K562 (cell line): Measurements from ENCODE around the gene NANS. TPM values are rescaled to one million over a fixed set of nuclear protein-coding genes. Genes with fewer than 3 reads are reported as not detected.

Experiments used
- ATAC-seq: fragments of 200-7000 bp; cut with Tn5 transposase; 3 replicates; pipeline ENCODE4 v1.9.1; 2020; ENCODE audit warnings: moderate library complexity
- BruUV-seq: library from RNA; stranded (reverse); fragments of 400-500 nt; replicated peaks from 2 replicates; lab custom pipeline; 2021; lab: Mats Ljungman, UMichigan
- CTCF ChIA-PET: fragments of 300-600 bp; formaldehyde crosslinking; extraction: SDS; loops from one replicate; lab custom pipeline; 2021; ENCODE audit warnings: low intra/inter-chr PET ratio; lab: Yijun Ruan, JAX
- POLR2A ChIA-PET: fragments of 300-600, 350-650 bp; sonication (Branson Sonifier 250); formaldehyde crosslinking; extraction: SDS; loops from one replicate; lab custom pipeline; 2021; ENCODE audit warnings: antibody characterized with exemption, inconsistent platforms; lab: Yijun Ruan, JAX
- DNase-seq, 4 experiments: peaks; one replicate each; pipeline versions ENCODE4 v3.0.0 to v3.0.0-alpha.2; 2011 to 2018; ENCODE audit warnings: low spot score in 3 of 4, mixed read lengths in 3 of 4; ENCODE audit errors: extremely low read depth in 1 of 4
- FAIRE-seq: peaks from 2 replicates; lab custom pipeline; 2011; peaks lifted over from hg19 to GRCh38; lab: Jason Lieb, UNC
- H2AFZ ChIP-seq: 2 replicates; pipeline ENCODE4 v1.6.0; 2011; ENCODE audit warnings: low read depth, low read length, control low read depth, inconsistent platforms
- H3K27ac ChIP-seq: fragments of 200-600 bp; 3 replicates; pipeline ENCODE4 v1.8.0; 2011; ENCODE audit warnings: low read depth, mild to moderate bottlenecking, control low read depth, inconsistent platforms, low read length, moderate library complexity, mixed read lengths; ENCODE audit errors: extremely low read depth
- H3K27me3 ChIP-seq, 2 experiments: fragments of 300-600 bp in 1 of 2; 2 replicates in 1 of 2; 3 replicates in 1 of 2; pipeline versions ENCODE4 v1.6.0 to v1.8.0; 2011; ENCODE audit warnings: inconsistent platforms in 2 of 2, low read length in 2 of 2, mild to moderate bottlenecking in 1 of 2, mixed read lengths in 1 of 2, moderate library complexity in 1 of 2; ENCODE audit not compliant: control insufficient read depth in 2 of 2, insufficient read depth in 2 of 2
- H3K36me3 ChIP-seq: fragments of 300-600 bp; 3 replicates; pipeline ENCODE4 v1.8.0; 2011; ENCODE audit warnings: mild to moderate bottlenecking, low read length, inconsistent platforms; ENCODE audit not compliant: control insufficient read depth, insufficient read depth
- H3K4me1 ChIP-seq, 2 experiments: fragments of 200-600 bp in 1 of 2; replicated peaks in 1 of 2; 2 replicates in 1 of 2; 3 replicates in 1 of 2; pipeline versions ENCODE4 v1.5.1 to v1.8.0; 2011; ENCODE audit warnings: inconsistent platforms in 2 of 2, low read length in 2 of 2, mild to moderate bottlenecking in 1 of 2, mixed read lengths in 1 of 2, moderate library complexity in 1 of 2; ENCODE audit not compliant: control insufficient read depth in 2 of 2, insufficient read depth in 2 of 2
- H3K4me2 ChIP-seq: 2 replicates; pipeline ENCODE4 v1.6.1; 2011; ENCODE audit warnings: low read length, control low read depth, inconsistent platforms, mixed read lengths; ENCODE audit not compliant: insufficient read depth
- H3K4me3 ChIP-seq: fragments of 200-600 bp; sonication (generic), shearing (Covaris generic); 2 replicates; pipeline ENCODE4 v1.5.1; 2016; ENCODE audit warnings: control low read depth, inconsistent platforms
- H3K79me2 ChIP-seq: fragments of 200-600 bp; 3 replicates; pipeline ENCODE4 v1.8.0; 2011; ENCODE audit warnings: low read length, inconsistent platforms; ENCODE audit not compliant: control insufficient read depth, insufficient read depth
- H3K9ac ChIP-seq, 2 experiments: 2 replicates each; pipeline versions ENCODE4 v1.6.0 to v1.6.1; 2011; ENCODE audit warnings: low read depth in 2 of 2, low read length in 2 of 2, control low read depth in 1 of 2, inconsistent platforms in 1 of 2, mild to moderate bottlenecking in 1 of 2, mixed read lengths in 1 of 2; ENCODE audit not compliant: insufficient read depth in 1 of 2
- H3K9me1 ChIP-seq: one replicate; pipeline ENCODE4 v1.6.0; 2011; ENCODE audit warnings: inconsistent platforms, mild to moderate bottlenecking, low read length, moderate library complexity; ENCODE audit not compliant: control insufficient read depth, insufficient read depth
- H3K9me3 ChIP-seq: replicated peaks from 2 replicates; pipeline ENCODE4 v1.5.1; 2011; ENCODE audit warnings: low read depth, low read length, inconsistent platforms; ENCODE audit not compliant: control insufficient read depth, insufficient read depth
- H4K20me1 ChIP-seq: replicated peaks from 2 replicates; pipeline ENCODE4 v1.6.1; 2011; ENCODE audit warnings: low read length, inconsistent platforms, mixed read lengths; ENCODE audit not compliant: control insufficient read depth, insufficient read depth
- ASH1L ChIP-seq: fragments of 450-650 bp; IDR thresholded peaks from 2 replicates; pipeline ENCODE4 v1.6.1; 2018; ENCODE audit warnings: borderline replicate concordance, mild to moderate bottlenecking, low read depth; ENCODE audit not compliant: partially characterized antibody
- BCOR ChIP-seq: fragments of 450-650 bp; IDR thresholded peaks from 2 replicates; pipeline ENCODE4 v1.6.1; 2016
- ETV1 ChIP-seq: fragments of 450-650 bp; conservative IDR thresholded peaks from 2 replicates; pipeline ENCODE4 v1.6.1; 2016; ENCODE audit warnings: missing genetic modification characterization, control low read depth, low read depth, missing compliant biosample characterization
- GABPB2 ChIP-seq: fragments of 250-450 bp; sonication (Bioruptor Pico); conservative IDR thresholded peaks from 2 replicates; pipeline ENCODE4 v1.5.1; 2021; ENCODE audit warnings: mild to moderate bottlenecking
- GATAD2B ChIP-seq: fragments of 450-650 bp; IDR thresholded peaks from 2 replicates; pipeline ENCODE4 v1.6.1; 2017; ENCODE audit warnings: mild to moderate bottlenecking, borderline replicate concordance
- HDAC2 ChIP-seq: fragments of 450-650 bp; IDR thresholded peaks from 2 replicates; pipeline ENCODE4 v1.6.1; 2016; ENCODE audit warnings: mild to moderate bottlenecking
- HDGF ChIP-seq: fragments of 450-650 bp; IDR thresholded peaks from 2 replicates; pipeline ENCODE4 v1.6.1; 2016
- POLR2B ChIP-seq: fragments of 450-650 bp; IDR thresholded peaks from 2 replicates; pipeline ENCODE4 v1.6.1; 2018; ENCODE audit warnings: low read depth; ENCODE audit not compliant: partially characterized antibody
- SUPT5H ChIP-seq: fragments of 450-650 bp; IDR thresholded peaks from 2 replicates; pipeline ENCODE4 v1.6.1; 2016
- TOE1 ChIP-seq, 2 experiments: fragments of 450-650 bp in 1 of 2; sonication (generic) in 1 of 2; formaldehyde crosslinking in 1 of 2; IDR thresholded peaks; 2 replicates each; pipeline versions ENCODE4 v1.7.1 to v1.8.0; 2016 to 2022; ENCODE audit warnings: borderline replicate concordance in 2 of 2, mild to moderate bottlenecking in 2 of 2, antibody characterized with exemption in 1 of 2, inconsistent platforms in 1 of 2, low read depth in 1 of 2, missing genetic modification reagents in 1 of 2, moderate library complexity in 1 of 2
- WGBS: fragments of 100-300 bp; shearing (Covaris generic); methylation state at CpG from one replicate; pipeline ENCODE4 v1.1.6; 2016; ENCODE audit warnings: low coverage, mixed read lengths; ENCODE audit not compliant: insufficient coverage; ENCODE audit errors: missing lambda C conversion rate; 5-methylcytosine and 5-hydroxymethylcytosine counted together
- in situ Hi-C: fragments of 300-500 bp; cut with MboI; formaldehyde crosslinking; loops from 4 replicates; pipeline ENCODE4 v1.15.0; 2018; ENCODE audit warnings: inconsistent platforms, mixed read lengths
- intact Hi-C: fragments of 100-400 bp; cut with micrococcal nuclease; formaldehyde crosslinking; loops from 2 replicates; pipeline ENCODE4 v1.14.2; 2022
- polyA plus RNA-seq, 8 experiments: library from polyadenylated mRNA; depleted of rRNA in 4 of 8; stranded (reverse) in 5 of 8; unstranded in 3 of 8; fragments of >200 nt; fragmentation: Nextera tagmentation in 2 of 8; fragmentation: Illumina TruSeq in 1 of 8; extraction: Ambion mirVana in 2 of 8; extraction: Trizol in 1 of 8; gene quantifications; 2 replicates each; pipeline versions ENCODE4 v1.2.1 to v1.2.3, GENCODE V29; 2011 to 2014; ENCODE audit warnings: inconsistent platforms in 1 of 8, missing spikeins in 1 of 8
- total RNA-seq, 7 experiments: library from RNA; depleted of rRNA in 6 of 7; stranded (reverse); fragments of >200 nt in 6 of 7; fragmentation: Illumina TruSeq in 2 of 7; extraction: Trizol in 2 of 7; gene quantifications; 2 replicates each; pipeline versions ENCODE4 v1.2.1 to v1.2.3, GENCODE V29; 2011 to 2021; ENCODE audit warnings: low replicate concordance in 1 of 7
- TF ChIP-seq, protein P1 (sequence below), 2 experiments: fragments of 450-650 bp in 1 of 2; IDR thresholded peaks; 2 replicates each; pipeline ENCODE4 v1.6.1; 2011 to 2017; ENCODE audit warnings: low read depth in 2 of 2, antibody characterized with exemption in 1 of 2, borderline replicate concordance in 1 of 2, low read length in 1 of 2, mild to moderate bottlenecking in 1 of 2, mixed read lengths in 1 of 2; ENCODE audit not compliant: control insufficient read depth in 1 of 2
- TF ChIP-seq, protein P2 (sequence below): fragments of 450-650 bp; IDR thresholded peaks from 2 replicates; pipeline ENCODE4 v1.6.1; 2016; ENCODE audit warnings: antibody characterized with exemption

Gene NANS
- total and polyA plus RNA-seq, 9 of the 15 experiments (the other 6 are each of a cell fraction or from before 2014, with no cell fraction given), result 37.1 to 181 (median 137) TPM

DNA sequence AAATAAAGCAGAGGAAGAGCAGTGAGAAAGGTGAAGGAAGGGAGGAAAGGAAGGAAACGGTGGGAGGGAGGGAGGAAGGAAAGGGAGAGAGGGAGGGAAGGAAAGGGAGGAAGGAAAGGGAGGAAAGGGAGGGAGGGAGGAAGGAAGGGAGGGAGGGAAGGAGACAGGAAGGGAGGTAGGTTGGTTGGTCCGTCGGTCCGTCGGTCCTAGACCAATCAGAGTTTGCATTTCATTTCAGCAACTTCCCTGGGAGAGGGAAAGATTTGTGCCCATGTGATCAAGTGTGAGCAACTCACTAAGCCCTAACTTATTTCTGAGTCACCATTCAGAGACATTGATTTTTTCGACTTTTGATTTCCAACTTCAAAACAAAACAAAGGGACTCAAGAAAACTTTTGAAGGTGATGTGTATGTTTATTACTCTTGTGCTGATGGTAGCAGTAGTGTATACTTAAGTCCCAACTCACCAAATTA, 18.8 kb downstream of the NANS start:
- Histone ChIP-seq H3K27me3 (no peaks in the 10 kb centered on the region), H3K4me2 (no peak overlapping the region), H2AFZ (no peak overlapping the region), H3K9me1 (no peaks in the 10 kb centered on the region), H3K4me1 (peaks cover 4% of the 10 kb centered on the region in 2 experiments; a peak in 2 of 5 replicates), H3K36me3 (peaks cover 68% of the 10 kb centered on the region), H3K9me3 (no peaks in the 10 kb centered on the region), H3K79me2 (peaks cover 33% of the 10 kb centered on the region), H3K4me3 (no peak overlapping the region)
- no peak for DNase-seq
- no peak for FAIRE-seq
- intact Hi-C loops (loop anchor here (2.0 kb wide), 2 partner anchors 129 to 153 kb away; partner anchors contain the start of gene TRMO), in situ Hi-C loops (no loop called here)
- POLR2A ChIA-PET, result no interaction called here
- 48% methylated on average over 2 of the region's 6 CpGs for WGBS
- 0 out of 2 replicates have a peak, but pooled peaks have one; percentile 13 for TF ChIP-seq BCOR
- TF ChIP-seq ASH1L, result no peak
- TF ChIP-seq SUPT5H, result peak; percentile 49
- peak; percentile 36 for TF ChIP-seq POLR2B
- TF ChIP-seq, protein P1, sequence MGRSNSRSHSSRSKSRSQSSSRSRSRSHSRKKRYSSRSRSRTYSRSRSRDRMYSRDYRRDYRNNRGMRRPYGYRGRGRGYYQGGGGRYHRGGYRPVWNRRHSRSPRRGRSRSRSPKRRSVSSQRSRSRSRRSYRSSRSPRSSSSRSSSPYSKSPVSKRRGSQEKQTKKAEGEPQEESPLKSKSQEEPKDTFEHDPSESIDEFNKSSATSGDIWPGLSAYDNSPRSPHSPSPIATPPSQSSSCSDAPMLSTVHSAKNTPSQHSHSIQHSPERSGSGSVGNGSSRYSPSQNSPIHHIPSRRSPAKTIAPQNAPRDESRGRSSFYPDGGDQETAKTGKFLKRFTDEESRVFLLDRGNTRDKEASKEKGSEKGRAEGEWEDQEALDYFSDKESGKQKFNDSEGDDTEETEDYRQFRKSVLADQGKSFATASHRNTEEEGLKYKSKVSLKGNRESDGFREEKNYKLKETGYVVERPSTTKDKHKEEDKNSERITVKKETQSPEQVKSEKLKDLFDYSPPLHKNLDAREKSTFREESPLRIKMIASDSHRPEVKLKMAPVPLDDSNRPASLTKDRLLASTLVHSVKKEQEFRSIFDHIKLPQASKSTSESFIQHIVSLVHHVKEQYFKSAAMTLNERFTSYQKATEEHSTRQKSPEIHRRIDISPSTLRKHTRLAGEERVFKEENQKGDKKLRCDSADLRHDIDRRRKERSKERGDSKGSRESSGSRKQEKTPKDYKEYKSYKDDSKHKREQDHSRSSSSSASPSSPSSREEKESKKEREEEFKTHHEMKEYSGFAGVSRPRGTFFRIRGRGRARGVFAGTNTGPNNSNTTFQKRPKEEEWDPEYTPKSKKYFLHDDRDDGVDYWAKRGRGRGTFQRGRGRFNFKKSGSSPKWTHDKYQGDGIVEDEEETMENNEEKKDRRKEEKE (IDR thresholded peaks at IDR 0.05; ENCODE audit: borderline replicate concordance in 1 of 2, control insufficient read depth in 1 of 2, low read depth in 2 of 2, low read length in 1 of 2), result 0 out of 4 replicates have a peak, but pooled peaks of 1 of the 2 experiments have one; percentile 44
- TF ChIP-seq GABPB2 (CRISPR knock-in tag), result no peak
- peak; percentile 27; the same call in 1 of the 2 replicates for TF ChIP-seq HDGF
- TF ChIP-seq ETV1 (tag), result no peak
- TF ChIP-seq HDAC2, result no peak
- no peak for TF ChIP-seq GATAD2B
- TF ChIP-seq TOE1 (IDR thresholded peaks at IDR 0.05; ENCODE audit: borderline replicate concordance), result 0 out of 2 replicates have a peak, but pooled peaks have one; percentile 21
- TF ChIP-seq TOE1 (CRISPR knock-in tag; IDR thresholded peaks at IDR 0.05; ENCODE audit: borderline replicate concordance, low read depth), result no peak
- TF ChIP-seq, protein P2, sequence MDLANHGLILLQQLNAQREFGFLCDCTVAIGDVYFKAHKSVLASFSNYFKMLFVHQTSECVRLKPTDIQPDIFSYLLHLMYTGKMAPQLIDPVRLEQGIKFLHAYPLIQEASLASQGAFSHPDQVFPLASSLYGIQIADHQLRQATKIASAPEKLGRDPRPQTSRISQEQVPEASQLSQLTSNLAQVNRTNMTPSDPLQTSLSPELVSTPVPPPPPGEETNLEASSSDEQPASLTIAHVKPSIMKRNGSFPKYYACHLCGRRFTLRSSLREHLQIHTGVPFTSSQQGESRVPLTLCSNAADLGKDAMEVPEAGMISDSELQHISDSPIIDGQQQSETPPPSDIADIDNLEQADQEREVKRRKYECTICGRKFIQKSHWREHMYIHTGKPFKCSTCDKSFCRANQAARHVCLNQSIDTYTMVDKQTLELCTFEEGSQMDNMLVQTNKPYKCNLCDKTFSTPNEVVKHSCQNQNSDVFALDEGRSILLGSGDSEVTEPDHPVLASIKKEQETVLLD, result 0 out of 2 replicates have a peak, but pooled peaks have one; percentile 38
- TF ChIP-seq, all 486 proteins: peak for 7
- Histone ChIP-seq H3K27ac (no peak overlapping the region), H3K9ac (peak overlapping the region in 1 of 2 experiments; percentile 23; a peak in 1 of 4 replicates), H4K20me1 (peaks cover 8% of the 10 kb centered on the region; the same call in 1 of the 2 replicates)
- no TSS peak for BruUV-seq
- CTCF ChIA-PET, result interaction anchor here (0.6 to 0.9 kb wide), 2 partner anchors 159 to 188 kb away, joined by 3 to 5 read pairs; no protein-coding TSS in a partner anchor
- ATAC-seq, result no peak
